NCI-H526 treated with DMSO at 0.1 percent for 48 hours (cell line): ENCODE data around the gene ZNF277.
A peak's percentile ranks its signal among the peaks of the same experiment; 100 is the strongest.

Source experiments
- DNase-seq: peaks from one replicate; lab custom pipeline; 2025; lab: John Stamatoyannopoulos, UW

ZNF277 gene

DNA sequence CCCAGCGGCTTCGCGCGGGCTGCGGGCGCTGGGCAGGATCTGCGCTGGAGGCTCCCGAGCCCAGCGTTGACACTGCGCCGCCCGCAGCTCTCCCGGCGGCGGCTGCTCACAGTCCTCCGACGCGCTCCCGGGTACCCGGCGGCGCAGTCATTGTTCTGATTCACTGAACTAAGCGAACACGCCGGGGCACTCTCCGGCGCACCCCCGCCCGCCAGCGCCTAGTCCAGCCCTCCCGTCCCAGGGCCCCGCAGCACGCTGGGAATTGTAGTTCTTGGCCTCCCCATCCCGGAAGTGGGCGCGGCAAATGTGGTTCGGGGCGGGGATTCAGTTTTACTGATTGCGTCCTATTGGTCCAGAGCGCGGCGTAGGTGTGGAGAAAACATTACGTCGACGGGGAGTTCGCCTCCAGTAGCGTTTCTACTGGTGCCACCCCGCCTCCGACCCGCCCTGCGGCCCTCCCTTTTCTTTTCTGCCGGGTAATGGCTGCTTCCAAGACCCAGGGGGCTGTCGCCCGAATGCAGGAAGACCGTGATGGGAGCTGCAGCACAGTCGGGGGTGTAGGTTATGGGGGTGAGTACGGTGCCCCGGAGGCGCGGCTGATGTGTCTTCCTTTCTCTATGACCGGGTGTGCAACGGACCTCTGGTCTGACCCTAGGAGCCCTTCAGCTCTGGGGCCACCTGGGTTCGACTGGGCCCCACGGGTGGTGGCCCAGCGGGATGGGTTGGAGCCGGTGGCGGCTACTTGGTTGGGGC is at the start of gene ZNF277, which contains the start of gene DOCK4:
Gene ZNF277, plus strand, starts transcription at position 458 of the 753 bp plus-strand sequence. Its CDS starts 22 bp downstream, at position 480.
Gene DOCK4, minus strand, starts transcription at position 162 of the 753 bp plus-strand sequence. CDS start 261 bp downstream, outside the sequence.
- peak; percentile 99 for DNase-seq

DNA sequence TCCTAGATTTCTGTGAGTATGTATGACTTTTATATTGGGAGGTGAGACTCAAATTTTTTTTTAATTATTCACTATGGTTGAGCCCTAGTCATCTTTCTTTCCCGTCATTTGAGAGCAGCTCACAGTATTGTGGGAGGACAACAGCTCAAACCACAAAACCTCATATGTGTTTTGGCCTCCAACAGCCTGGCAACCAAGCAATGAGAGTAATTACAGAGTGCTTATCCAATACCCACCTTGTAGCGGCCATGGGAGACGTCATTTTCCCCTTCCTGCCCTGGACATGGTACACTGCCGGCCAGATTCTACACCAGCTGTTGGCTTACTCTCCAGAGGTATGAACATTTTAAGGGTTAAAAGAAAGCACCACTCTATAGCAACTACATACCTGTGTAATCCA is 49.4 kb upstream of the ZNF277 start:
- no peak for DNase-seq

DNA sequence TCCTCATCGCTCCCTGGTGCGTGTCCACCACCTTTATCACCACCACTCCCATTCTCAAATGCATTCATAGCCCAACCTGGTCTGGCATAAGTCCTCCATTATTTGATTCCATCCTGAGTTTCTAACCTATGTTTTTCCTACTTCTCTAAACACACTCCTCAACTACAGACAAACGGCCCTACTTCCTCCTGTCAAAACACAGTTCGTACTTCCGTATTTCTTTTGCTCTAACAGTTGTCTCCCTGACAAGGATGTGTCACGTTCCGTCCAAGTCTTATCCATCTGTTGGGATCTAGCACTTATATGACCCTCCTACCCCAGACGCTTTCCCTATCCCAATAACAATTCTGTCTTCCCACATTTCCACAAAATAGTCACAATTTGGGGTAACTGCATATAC is 47.1 kb upstream of the ZNF277 start:
- DNase-seq = no peak

DNA sequence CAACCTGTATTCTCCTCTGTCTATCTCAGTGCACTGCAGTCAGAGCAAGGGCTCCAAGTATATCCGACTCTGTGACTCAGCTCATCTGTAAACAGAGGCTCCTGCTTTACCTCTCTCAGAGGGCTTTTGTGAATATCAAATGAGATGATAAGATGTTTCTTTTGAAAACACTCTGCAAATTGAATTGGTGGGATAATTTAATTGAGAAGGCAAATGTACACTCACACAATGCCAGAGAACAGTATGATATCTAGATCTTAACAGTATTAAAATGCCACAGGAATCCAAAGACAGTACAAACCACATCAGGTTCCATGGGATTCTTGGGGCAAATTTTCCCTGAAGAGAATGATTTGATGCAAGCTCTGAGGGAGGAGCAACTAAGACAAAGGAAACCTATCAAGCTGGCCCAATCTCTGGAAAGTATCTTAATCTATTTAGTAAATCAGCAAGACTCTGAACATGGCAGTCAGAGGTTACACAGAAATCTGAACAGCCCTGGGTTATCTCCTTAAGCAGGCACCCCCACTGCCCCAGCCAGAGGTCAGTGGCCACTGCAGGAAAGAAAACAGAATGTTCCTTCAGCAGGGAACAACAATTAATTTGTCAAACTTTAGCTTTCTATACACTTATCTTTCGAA is 46.2 kb upstream of the ZNF277 start:
- DNase-seq = no peak

DNA sequence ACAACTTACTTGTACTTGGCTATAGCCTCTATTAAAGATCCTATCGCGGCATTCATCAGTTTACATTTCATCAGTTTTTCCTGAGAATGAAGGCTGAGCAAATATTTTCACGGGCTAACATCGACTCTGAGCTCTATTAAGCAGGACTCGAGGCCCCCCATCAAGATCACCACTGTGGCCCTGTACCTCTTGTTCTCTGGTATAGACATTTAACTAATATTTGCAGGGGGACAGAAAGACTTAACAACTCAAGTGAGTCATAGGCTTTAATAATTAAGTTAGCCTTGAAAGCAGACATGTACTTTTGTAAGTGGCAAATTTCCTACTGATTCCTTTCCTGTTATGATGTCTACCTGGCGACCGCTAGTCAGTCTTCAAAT is 45.7 kb upstream of the ZNF277 start:
- DNase-seq = no peak

- DNase-seq = no peak
Observed at GRCh38 chr7:112161253-112162141, 45.0 kb upstream of the ZNF277 start.

DNA sequence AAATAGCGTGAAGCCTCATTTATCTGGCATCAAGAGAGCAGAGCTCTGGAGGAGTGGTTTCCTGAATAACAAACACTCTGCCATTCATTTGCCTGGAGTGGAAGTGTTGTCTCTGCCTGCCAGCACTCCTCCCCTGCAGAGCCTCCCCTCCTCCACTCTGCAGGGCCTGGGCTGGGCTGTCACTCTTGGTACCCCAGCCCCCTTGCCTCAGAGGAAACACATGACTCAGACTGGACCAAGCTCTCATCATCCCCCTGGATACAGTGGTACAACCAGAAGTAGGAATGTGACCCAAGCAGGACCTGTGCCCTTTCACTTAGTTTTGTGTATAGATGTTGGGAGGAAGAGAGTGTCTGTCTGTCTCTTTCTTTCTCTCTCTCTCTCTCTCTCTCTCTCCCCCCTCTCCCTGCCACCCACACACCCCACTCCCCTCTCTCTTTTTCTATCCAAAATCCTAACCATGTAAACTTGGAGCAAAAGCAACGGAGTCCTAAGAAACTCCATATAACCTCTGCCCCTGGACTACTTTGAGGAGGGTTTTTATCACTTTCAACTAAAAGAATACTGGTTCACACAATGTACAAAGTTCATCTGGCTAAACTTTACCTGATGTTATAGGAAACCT is 44.2 kb upstream of the ZNF277 start:
- no peak for DNase-seq

DNA sequence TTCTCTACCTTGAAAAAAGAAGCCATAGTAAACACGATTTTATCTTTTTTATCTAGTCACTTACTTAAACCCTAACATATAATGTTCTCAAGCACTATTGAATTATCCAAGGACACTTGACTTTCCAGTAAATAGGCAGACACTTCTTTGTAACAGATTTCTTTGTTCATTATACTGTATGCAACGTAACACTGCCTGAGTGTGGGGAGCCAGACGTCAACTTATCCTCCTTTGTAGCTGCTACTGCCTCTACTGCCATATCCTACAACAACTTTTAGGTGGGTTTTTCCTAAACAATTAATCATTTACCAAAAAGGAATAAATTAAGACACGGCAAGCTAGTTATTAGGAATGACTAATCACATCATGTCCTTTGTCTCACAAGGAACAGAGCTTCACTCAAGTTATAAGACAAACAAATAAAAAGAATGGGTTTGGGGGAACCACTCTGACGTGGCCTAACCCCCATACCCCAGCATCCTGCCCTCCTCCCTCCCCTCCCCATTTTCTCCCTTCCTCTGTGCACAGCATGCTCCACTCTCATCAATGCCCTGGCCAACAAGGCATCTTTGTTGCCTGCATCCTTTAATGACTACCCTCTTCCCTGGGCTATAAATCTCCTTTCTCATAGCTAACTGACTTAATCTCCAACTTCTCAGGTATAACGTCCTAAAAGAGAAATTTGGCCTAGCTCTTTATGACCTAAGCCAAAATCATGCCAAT is 43.5 kb upstream of the ZNF277 start:
- no peak for DNase-seq

GRCh38 chr7:112167147-112167546 is 39.3 kb upstream of the ZNF277 start:
- no peak for DNase-seq

DNA sequence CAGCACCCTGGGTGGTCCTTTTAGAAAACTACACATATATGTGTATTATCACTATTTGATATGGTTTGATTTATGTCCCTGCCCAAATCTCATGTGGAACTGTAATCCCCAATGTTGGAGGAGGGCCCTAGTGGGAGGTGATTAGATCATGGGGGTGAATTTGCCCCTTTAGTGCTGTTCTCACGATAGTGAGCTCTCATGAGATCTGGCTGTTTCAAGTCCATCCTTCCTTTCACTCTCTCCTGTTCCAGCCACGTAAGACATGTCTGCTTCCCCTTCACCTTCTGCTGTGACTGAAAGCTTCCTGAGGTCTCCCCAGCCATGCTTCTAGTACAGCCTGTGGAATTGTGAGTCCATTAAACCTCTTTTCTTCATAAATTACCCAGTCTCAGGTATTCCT is 37.6 kb upstream of the ZNF277 start:
- DNase-seq = no peak

- no peak for DNase-seq
Observed at GRCh38 chr7:112171673-112172072, 34.8 kb upstream of the ZNF277 start.

- no peak for DNase-seq
Observed at GRCh38 chr7:112172870-112173567, 33.5 kb upstream of the ZNF277 start.

- DNase-seq = no peak
Observed at GRCh38 chr7:112173568-112173905, 33.0 kb upstream of the ZNF277 start.

DNA sequence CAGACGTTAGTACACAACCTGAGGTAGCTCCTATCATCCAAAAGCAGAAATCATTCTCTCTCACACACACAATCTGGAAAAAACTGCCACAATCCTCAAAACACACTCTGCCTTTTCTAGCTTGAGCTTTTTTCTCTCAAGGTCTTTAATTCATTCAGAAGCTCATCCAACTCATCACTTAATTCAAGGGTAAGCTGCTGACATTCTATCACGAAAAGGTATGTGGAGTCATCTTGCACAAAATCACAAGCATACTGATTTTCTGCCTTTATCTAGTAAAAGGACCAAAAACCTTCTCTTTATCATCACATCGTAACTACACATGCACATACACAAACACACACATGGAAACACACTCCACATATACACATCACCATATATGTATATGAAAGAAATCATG is 32.3 kb upstream of the ZNF277 start:
- no peak for DNase-seq

- no peak for DNase-seq
Observed at GRCh38 chr7:112176241-112176640, 30.3 kb upstream of the ZNF277 start.

DNA sequence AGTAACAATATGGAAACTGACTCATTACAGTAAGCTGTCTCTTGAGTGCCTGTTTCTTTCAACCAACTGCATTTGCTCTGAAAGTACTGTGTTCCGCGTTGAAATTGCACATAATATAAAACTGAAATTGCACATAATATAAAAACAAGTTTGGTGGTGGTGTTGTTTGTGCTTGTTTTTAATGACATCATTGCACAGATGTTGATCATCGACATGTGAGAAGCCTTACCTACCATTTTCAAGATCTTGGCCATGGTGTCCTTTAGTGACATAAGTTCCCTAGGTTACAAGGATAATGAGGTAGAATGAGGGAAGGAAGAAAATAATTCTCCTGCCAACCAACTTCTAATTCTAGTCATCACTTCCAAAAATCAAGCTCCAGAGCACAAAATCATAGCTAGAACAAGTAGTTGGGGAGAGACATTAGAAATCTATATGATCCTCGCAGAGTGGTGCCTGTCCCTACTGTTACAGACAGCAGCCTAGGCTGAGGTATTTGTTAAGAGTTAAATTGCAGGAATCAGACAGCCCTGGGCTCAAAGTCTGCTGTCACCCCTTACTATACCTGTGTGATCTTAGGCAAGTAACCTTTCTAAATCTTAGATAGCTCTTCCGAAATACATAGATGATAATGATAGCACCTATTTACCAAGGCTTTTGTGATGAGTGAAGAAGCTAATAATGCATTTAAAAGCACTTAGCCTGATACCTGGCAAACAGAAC is 29.6 kb upstream of the ZNF277 start:
- DNase-seq = no peak

- DNase-seq = no peak
Observed at GRCh38 chr7:112180223-112180622, 26.3 kb upstream of the ZNF277 start.

DNA sequence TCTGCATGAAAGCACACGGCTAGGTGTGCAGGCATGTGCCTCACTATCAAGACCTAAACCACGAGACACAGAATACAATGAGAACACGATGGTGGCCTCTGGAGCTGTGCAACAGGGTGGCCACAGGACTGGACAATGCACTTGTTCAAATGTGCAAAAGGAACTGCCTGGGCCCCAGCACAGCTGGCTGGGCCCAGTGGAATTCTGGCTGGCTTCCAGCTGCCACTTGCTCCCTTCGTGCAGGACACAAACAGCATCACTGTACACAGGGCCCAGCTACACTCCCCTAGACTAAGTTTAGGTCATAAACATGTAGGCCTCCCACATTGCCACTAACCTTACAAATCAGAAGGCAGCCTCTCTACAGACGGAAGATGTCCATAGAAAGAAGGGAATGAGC is 23.7 kb upstream of the ZNF277 start:
- DNase-seq = no peak

DNA sequence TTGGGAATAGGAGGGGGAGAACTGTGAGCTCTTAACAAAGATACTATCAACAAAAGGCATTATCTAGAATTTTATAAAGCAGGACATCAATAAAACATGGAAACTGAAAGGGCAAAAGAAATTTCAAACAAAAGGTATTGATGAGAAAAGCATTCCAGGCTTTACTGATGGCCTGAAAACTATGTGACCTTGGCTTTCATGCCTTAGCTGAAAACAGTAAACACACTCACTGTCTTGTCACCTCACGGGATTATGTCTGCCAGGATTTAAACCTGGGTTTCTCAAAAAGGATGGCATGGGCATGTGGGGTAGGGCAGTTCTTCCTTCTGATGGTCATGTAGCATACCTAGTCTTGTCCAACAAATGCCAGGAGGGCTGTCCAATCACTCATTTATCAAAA is 23.2 kb upstream of the ZNF277 start:
- no peak for DNase-seq

GRCh38 chr7:112184455-112184854 is 22.0 kb upstream of the ZNF277 start:
- no peak for DNase-seq
